HL-60 (cell line): Measurements from ENCODE around the gene YTHDF2.

Experiments used
- CTCF ChIP-seq: IDR thresholded peaks from one replicate; pipeline ENCODE4 v1.5.1; 2011; ENCODE audit warnings: low read length, control low read depth, inconsistent platforms; ENCODE audit not compliant: insufficient read depth
- GABPA ChIP-seq: IDR thresholded peaks from 2 replicates; pipeline ENCODE4 v1.6.1; 2012; ENCODE audit warnings: low read depth
- POLR2AphosphoS5 ChIP-seq: IDR thresholded peaks from 2 replicates; pipeline ENCODE4 v1.6.1; 2012; ENCODE audit warnings: low read depth
- TF ChIP-seq, protein P1 (sequence below): IDR thresholded peaks from 2 replicates; pipeline ENCODE4 v1.6.1; 2012; ENCODE audit warnings: low read depth; ENCODE audit not compliant: insufficient replicate concordance

DNA sequence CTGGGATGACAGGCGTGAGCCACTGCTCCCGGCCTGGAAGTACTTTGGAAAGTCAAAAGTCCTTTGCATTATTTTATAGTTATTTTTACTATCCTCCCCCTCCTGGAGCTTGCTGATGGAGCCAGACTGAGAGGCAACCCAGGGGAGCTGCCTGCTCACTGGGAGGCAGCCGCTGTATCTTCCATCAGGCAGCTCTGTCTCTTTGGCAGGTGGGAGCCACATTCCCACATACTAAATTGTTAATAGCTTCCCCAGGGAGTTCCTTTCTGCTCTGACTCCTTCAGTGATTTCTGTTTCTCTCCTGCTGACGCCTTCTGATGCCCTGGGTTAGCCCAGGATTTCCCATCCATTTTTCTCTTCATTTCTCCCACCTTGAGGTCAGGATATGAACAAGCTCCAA is 70.3 kb downstream of the YTHDF2 start:
- no peak for TF ChIP-seq CTCF
- TF ChIP-seq POLR2AphosphoS5 = no peak
- TF ChIP-seq, protein P1, sequence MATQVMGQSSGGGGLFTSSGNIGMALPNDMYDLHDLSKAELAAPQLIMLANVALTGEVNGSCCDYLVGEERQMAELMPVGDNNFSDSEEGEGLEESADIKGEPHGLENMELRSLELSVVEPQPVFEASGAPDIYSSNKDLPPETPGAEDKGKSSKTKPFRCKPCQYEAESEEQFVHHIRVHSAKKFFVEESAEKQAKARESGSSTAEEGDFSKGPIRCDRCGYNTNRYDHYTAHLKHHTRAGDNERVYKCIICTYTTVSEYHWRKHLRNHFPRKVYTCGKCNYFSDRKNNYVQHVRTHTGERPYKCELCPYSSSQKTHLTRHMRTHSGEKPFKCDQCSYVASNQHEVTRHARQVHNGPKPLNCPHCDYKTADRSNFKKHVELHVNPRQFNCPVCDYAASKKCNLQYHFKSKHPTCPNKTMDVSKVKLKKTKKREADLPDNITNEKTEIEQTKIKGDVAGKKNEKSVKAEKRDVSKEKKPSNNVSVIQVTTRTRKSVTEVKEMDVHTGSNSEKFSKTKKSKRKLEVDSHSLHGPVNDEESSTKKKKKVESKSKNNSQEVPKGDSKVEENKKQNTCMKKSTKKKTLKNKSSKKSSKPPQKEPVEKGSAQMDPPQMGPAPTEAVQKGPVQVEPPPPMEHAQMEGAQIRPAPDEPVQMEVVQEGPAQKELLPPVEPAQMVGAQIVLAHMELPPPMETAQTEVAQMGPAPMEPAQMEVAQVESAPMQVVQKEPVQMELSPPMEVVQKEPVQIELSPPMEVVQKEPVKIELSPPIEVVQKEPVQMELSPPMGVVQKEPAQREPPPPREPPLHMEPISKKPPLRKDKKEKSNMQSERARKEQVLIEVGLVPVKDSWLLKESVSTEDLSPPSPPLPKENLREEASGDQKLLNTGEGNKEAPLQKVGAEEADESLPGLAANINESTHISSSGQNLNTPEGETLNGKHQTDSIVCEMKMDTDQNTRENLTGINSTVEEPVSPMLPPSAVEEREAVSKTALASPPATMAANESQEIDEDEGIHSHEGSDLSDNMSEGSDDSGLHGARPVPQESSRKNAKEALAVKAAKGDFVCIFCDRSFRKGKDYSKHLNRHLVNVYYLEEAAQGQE = no peak
- TF ChIP-seq GABPA = no peak
